Measurements from ENCODE around the gene TNS3. TPM values are rescaled to one million over a fixed set of nuclear protein-coding genes. Genes with fewer than 3 reads are reported as not detected.

TNS3 gene
- total and polyA plus RNA-seq, 9 of the 15 experiments (the other 6 are each of a cell fraction or from before 2014, with no cell fraction given), result 0.20 TPM; not detected in 8

DNA sequence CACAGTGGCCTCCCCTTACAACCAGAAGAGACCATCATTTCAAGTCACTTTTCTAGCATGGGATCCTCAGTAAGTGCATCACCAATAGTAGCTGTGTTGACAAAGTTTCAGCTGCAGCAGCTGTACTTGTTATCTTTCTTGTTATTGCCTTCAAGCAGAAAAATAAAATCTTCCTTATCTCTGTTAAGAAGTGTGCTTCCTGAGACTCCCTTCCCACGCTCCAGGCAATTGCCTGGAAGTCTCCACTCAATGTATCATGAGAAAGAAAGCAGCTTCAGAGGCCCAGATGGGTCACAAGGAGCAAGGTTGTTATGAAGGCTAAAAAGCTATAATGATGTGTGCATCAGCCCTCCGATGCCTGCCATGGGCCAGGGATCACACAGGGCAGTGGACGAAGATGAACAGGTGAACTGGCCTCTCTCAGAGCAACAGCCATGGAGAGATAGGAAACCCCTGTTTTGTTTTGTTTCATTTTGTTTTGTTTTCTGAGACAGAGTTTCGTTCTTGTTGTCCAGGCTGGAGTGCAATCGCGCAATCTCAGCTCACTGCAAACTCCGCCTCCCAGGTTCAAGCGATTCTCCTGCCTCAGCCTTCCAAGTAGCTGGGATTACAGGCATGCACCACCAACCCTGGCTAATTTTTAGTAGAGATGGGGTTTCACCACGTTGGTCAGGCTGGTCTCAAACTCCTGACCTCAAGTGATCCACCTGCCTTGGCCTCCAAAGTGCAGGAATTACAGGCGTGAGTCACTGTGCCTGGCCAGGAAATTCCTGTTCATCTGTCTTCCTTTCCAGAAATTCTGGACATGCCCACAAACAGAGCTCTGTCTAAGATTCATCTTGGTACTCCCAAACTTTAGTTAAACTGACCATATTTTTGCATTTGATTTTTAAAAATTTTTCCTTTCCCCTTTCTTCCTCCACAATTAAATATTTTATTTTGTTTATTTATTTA, 340.5 kb downstream of the TNS3 start:
- Histone ChIP-seq H2AFZ (ENCODE audit: low read depth, low read length) (no peak overlapping the region), H3K4me2 (ENCODE audit: insufficient read depth, low read length) (no peak overlapping the region), H3K36me3 (ENCODE audit: control insufficient read depth, insufficient read depth, low read length) (no peaks in the 10 kb centered on the region), H3K9me1 (ENCODE audit: control insufficient read depth, insufficient read depth, low read length) (no peaks in the 10 kb centered on the region), H3K4me3 (no peak overlapping the region), H4K20me1 (replicated peaks; ENCODE audit: control insufficient read depth, insufficient read depth, low read length) (no peaks in the 10 kb centered on the region), H3K9me3 (replicated peaks; ENCODE audit: control insufficient read depth, insufficient read depth, low read depth, low read length) (no peaks in the 10 kb centered on the region), H3K4me1 (replicated peaks in 1 of 2; ENCODE audit: control insufficient read depth in 2 of 2, insufficient read depth in 2 of 2, low read length in 2 of 2) (no peaks in the 10 kb centered on the region), H3K27me3 (ENCODE audit: control insufficient read depth in 2 of 2, insufficient read depth in 2 of 2, low read length in 2 of 2) (peaks cover under 1 to 46% of the 10 kb centered on the region in 2 experiments; a peak in 4 of 5 replicates), H3K79me2 (ENCODE audit: control insufficient read depth, insufficient read depth, low read length) (no peaks in the 10 kb centered on the region), H3K9ac (ENCODE audit: insufficient read depth in 1 of 2, low read depth in 2 of 2, low read length in 2 of 2) (no peak overlapping the region), H3K27ac (ENCODE audit: extremely low read depth, low read depth, low read length) (no peak overlapping the region)
- DNase-seq (ENCODE audit: extremely low read depth in 1 of 4, low spot score in 3 of 4) (no peak), FAIRE-seq (no peak), ATAC-seq (no peak)
- in situ Hi-C loops (cut with MboI), result no loop called here
- intact Hi-C loops (cut with micrococcal nuclease), result no loop called here
- CTCF ChIA-PET (ENCODE audit: low intra/inter-chr PET ratio), result no interaction called here
- no TSS peak for BruUV-seq (replicated peaks)
- TF ChIP-seq HLTF (IDR thresholded peaks at IDR 0.05), result no peak
- TF ChIP-seq PPARD (CRISPR knock-in tag; IDR thresholded peaks at IDR 0.05), result no peak
- no peak for TF ChIP-seq HDGF (IDR thresholded peaks at IDR 0.05)
- TF ChIP-seq CHD4 (IDR thresholded peaks at IDR 0.05; ENCODE audit: insufficient read depth, insufficient replicate concordance, low read depth, low read length, poor library complexity, severe bottlenecking), result no peak
- TF ChIP-seq FOS (IDR thresholded peaks at IDR 0.05; ENCODE audit: extremely low read depth, insufficient read length), result no peak
- TF ChIP-seq MEF2A (IDR thresholded peaks at IDR 0.05; ENCODE audit: control insufficient read depth, low read depth, low read length), result no peak
- TF ChIP-seq, protein P1, sequence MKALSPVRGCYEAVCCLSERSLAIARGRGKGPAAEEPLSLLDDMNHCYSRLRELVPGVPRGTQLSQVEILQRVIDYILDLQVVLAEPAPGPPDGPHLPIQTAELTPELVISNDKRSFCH (CRISPR knock-in tag; IDR thresholded peaks at IDR 0.05), result no peak
- TF ChIP-seq, protein P1 (tag; IDR thresholded peaks at IDR 0.05), result no peak
- TF ChIP-seq, protein P2, sequence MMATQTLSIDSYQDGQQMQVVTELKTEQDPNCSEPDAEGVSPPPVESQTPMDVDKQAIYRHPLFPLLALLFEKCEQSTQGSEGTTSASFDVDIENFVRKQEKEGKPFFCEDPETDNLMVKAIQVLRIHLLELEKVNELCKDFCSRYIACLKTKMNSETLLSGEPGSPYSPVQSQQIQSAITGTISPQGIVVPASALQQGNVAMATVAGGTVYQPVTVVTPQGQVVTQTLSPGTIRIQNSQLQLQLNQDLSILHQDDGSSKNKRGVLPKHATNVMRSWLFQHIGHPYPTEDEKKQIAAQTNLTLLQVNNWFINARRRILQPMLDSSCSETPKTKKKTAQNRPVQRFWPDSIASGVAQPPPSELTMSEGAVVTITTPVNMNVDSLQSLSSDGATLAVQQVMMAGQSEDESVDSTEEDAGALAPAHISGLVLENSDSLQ (IDR thresholded peaks at IDR 0.05), result no peak
- no peak for TF ChIP-seq RNF2 (IDR thresholded peaks at IDR 0.05)
- TF ChIP-seq ZNF174 (CRISPR knock-in tag; IDR thresholded peaks at IDR 0.05), result no peak
- TF ChIP-seq CSDE1 (IDR thresholded peaks at IDR 0.05), result no peak
- no peak for TF ChIP-seq DPF2 (IDR thresholded peaks at IDR 0.05)
- no peak for TF ChIP-seq ZNF384 (IDR thresholded peaks at IDR 0.05; ENCODE audit: low read depth, low read length)
- TF ChIP-seq ZC3H4 (CRISPR knock-in tag; IDR thresholded peaks at IDR 0.05; ENCODE audit: borderline replicate concordance), result no peak
- no peak for TF ChIP-seq HIVEP1 (CRISPR knock-in tag; IDR thresholded peaks at IDR 0.05)
- TF ChIP-seq MTA1 (IDR thresholded peaks at IDR 0.05; ENCODE audit: borderline replicate concordance), result no peak
- 14% methylated on average over 10 of the region's 10 CpGs for WGBS (ENCODE audit: insufficient coverage, low coverage, missing lambda C conversion rate)
- POLR2A ChIA-PET, result no interaction called here
